ENCODE results near the gene MTUS2. TPM values are rescaled to one million over a fixed set of nuclear protein-coding genes. Genes with fewer than 3 reads are reported as not detected.

The MTUS2 gene
- total RNA-seq, 1 donor from 2014 or later, result 8.9 TPM

DNA sequence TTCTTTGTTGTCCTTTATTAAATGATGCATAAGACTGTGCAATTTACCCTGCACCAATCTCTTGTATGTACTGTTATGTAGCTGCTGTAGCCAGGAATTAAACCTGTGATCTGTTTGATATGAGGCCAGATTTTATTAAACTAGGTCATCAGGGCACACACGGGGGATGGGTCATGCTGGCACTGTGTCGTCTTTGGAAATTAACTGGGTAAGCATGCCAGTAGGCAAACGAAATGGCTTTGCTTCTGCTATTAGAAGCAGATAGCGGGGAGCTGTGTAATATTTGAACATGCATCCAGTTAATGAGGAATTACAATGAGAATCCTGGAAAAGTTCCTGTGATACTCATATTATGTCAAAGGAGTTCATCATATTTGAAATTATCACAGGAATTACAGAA, 23.5 kb downstream of the MTUS2 start:
- Histone ChIP-seq H3K4me1 (peaks cover 0 to 3% of the 10 kb centered on the region in 2 donors), H3K27me3 (no peaks in the 10 kb centered on the region), H3K4me3 (no peak overlapping the region), H3K27ac (no peak overlapping the region), H3K9me3 (no peaks in the 10 kb centered on the region), H3K36me3 (no peaks in the 10 kb centered on the region)
- DNase-seq (ENCODE audit: low spot score in 2 of 2), result no peak
- TF ChIP-seq, protein P1, sequence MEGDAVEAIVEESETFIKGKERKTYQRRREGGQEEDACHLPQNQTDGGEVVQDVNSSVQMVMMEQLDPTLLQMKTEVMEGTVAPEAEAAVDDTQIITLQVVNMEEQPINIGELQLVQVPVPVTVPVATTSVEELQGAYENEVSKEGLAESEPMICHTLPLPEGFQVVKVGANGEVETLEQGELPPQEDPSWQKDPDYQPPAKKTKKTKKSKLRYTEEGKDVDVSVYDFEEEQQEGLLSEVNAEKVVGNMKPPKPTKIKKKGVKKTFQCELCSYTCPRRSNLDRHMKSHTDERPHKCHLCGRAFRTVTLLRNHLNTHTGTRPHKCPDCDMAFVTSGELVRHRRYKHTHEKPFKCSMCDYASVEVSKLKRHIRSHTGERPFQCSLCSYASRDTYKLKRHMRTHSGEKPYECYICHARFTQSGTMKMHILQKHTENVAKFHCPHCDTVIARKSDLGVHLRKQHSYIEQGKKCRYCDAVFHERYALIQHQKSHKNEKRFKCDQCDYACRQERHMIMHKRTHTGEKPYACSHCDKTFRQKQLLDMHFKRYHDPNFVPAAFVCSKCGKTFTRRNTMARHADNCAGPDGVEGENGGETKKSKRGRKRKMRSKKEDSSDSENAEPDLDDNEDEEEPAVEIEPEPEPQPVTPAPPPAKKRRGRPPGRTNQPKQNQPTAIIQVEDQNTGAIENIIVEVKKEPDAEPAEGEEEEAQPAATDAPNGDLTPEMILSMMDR (IDR thresholded peaks at IDR 0.05), result no peak
- intact Hi-C loops (cut with DNase I), result no loop called here

DNA sequence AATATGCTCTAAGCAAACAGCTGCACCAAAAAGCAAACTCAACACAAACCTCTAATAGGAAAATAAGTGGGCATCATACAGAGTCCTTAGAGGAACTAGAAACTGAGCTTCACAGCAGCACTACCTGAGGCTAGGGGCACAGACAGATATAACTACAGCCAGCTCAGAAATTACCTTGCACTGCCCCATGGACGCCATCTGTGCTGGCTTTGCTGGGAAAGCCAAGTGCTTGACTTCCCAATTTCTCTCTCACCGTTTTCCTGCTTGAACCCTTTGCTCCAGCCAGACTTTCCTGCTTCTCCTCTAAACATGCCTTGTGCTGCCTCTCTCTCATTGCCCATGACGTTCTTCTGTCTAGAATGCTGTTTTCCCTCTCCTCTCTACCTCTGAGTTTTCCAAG, 29.3 kb downstream of the MTUS2 start:
- TF ChIP-seq, protein P1 (IDR thresholded peaks at IDR 0.05), result no peak
- no peak for DNase-seq (ENCODE audit: low spot score in 2 of 2)
- intact Hi-C loops (cut with DNase I), result no loop called here
- Histone ChIP-seq H3K36me3 (no peaks in the 10 kb centered on the region), H3K4me3 (no peak overlapping the region), H3K9me3 (no peaks in the 10 kb centered on the region), H3K27me3 (no peaks in the 10 kb centered on the region), H3K27ac (no peak overlapping the region), H3K4me1 (no peaks in the 10 kb centered on the region)

DNA sequence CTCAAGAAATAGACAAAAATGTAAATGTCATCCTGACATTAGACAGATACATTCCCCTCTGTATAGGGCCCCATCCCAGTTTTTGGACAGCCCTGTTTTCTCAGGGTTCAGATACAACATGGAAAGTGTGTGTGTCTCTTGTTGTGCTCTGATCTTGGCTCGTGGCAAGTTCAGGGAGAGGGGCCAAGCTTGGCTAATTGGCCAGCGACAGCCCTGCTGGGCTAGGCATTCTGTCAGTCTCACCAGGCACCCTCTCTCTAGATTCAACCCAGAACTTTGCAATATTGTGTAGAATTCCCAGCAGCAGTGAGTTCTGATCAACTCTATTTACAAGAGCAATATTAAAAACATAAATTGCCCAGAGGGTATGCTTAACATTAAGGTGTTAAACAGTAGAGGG, 30.1 kb downstream of the MTUS2 start:
- H3K27ac ChIP-seq, result no peak overlapping the region
- H3K9me3 ChIP-seq, result no peaks in the 10 kb centered on the region
- no peaks in the 10 kb centered on the region for H3K36me3 ChIP-seq
- TF ChIP-seq, protein P1 (IDR thresholded peaks at IDR 0.05), result no peak
- no peak overlapping the region for H3K4me3 ChIP-seq
- no peak for DNase-seq (ENCODE audit: low spot score in 2 of 2)
- intact Hi-C loops (cut with DNase I), result no loop called here
- H3K27me3 ChIP-seq, result no peaks in the 10 kb centered on the region
- no peaks in the 10 kb centered on the region for H3K4me1 ChIP-seq

DNA sequence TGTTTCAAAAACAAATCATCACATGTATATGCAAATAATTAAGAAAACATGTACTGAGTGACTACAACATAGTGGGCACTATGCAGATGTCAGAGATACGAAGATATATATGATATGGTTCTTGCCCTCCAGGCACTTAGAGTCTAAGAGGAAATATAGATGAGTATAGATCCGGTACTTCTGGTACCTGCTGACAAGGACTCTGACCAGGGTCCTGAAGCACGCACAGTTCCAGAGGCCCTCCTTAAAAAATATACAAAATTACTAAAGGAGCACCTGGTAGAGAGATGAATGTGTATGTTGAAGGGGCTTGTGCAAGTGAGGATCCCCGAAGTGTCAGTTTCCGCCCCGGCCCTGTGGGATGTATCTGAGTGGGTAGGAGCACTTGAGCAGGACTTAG, 31.3 kb downstream of the MTUS2 start:
- no peak for DNase-seq (ENCODE audit: low spot score in 2 of 2)
- H3K4me1 ChIP-seq, result no peaks in the 10 kb centered on the region
- no peak overlapping the region for H3K4me3 ChIP-seq
- H3K36me3 ChIP-seq, result no peaks in the 10 kb centered on the region
- H3K27ac ChIP-seq, result no peak overlapping the region
- no peaks in the 10 kb centered on the region for H3K9me3 ChIP-seq
- H3K27me3 ChIP-seq, result no peaks in the 10 kb centered on the region
- intact Hi-C loops (cut with DNase I), result no loop called here
- TF ChIP-seq, protein P1 (IDR thresholded peaks at IDR 0.05), result no peak

DNA sequence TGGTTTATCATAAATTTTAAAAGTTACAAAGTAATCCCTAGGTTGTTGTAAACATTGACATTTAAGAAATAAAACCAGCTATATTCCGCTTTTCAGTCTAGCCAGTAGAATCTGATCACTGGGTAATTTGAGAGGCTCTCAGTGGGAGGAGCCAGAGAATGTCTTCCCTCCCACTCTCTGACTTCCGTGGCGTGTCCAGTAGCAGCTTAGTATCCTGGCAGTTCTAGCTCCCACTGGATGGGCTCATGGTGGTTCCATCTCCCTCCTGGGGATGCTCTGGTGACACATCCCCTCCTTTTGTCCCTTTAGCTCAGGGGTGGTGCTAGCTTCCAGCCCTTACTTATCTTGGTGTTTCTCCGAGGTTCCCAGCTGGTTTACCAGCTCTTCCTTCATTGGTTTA, 34.5 kb downstream of the MTUS2 start:
- Histone ChIP-seq H3K27me3 (no peaks in the 10 kb centered on the region), H3K4me1 (no peaks in the 10 kb centered on the region), H3K4me3 (no peak overlapping the region), H3K36me3 (no peaks in the 10 kb centered on the region), H3K9me3 (no peaks in the 10 kb centered on the region), H3K27ac (no peak overlapping the region)
- TF ChIP-seq, protein P1 (IDR thresholded peaks at IDR 0.05), result no peak
- DNase-seq (ENCODE audit: low spot score in 2 of 2), result no peak
- intact Hi-C loops (cut with DNase I), result no loop called here

DNA sequence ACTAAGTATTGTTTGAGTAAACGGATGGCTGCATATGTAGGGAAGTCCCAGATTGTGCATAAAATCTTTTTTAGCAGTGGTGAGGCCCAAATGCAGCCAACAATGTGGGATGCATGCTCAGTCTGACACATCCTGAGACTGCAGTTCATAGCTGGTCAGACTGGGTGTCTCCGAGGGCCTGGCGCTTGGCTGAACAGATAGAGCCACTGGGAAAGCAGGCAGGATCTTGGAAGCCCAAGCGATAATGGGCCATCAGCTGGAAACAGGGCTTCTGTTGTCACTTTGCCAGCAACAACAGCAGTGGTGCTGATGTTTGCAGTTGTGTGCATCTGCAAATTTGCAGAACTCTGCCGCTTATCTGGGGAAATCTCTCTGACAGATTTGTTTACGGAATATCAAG, 36.1 kb downstream of the MTUS2 start:
- Histone ChIP-seq H3K9me3 (no peaks in the 10 kb centered on the region), H3K27me3 (no peaks in the 10 kb centered on the region), H3K27ac (no peak overlapping the region), H3K36me3 (no peaks in the 10 kb centered on the region), H3K4me3 (no peak overlapping the region), H3K4me1 (no peaks in the 10 kb centered on the region)
- intact Hi-C loops (cut with DNase I), result no loop called here
- no peak for DNase-seq (ENCODE audit: low spot score in 2 of 2)
- TF ChIP-seq, protein P1 (IDR thresholded peaks at IDR 0.05), result no peak

Measured in ascending aorta (tissue), 2 donors.